ENCODE data around the gene STRADA. TPM values are rescaled to one million over a fixed set of nuclear protein-coding genes. Genes with fewer than 3 reads are reported as not detected.
"Not testable (repeated sequence)": the region's sequence is repeated elsewhere in the genome, so short reads cannot be mapped to it uniquely, and the experiment has no call there.

The STRADA gene
- total and polyA plus RNA-seq, 2 donors (not counting 3 experiments of a cell fraction or from before 2014, with no cell fraction given), result 47.0 to 53.6 TPM

- H3K27ac ChIP-seq (ENCODE audit: insufficient read depth, low read depth, low read length), result no peak overlapping the region
- dilution Hi-C loops (cut with MboI; ENCODE audit: extremely low pct_ligation_motif_present, low sequenced_read_pairs), result no loop called here
- CTCF ChIA-PET, result interaction anchor here (1.0 to 3.0 kb wide), 2 partner anchors 12 to 32 kb away, joined by 3 to 16 read pairs; no protein-coding TSS in a partner anchor
- FAIRE-seq, result no peak
- no peaks in the 10 kb centered on the region for H3K27me3 ChIP-seq (ENCODE audit: control insufficient read depth in 2 of 2, insufficient read depth in 2 of 2, low read length in 2 of 2)
- no peak for DNase-seq (ENCODE audit: low read depth, low spot score)
- H2AFZ ChIP-seq (ENCODE audit: low read depth, low read length), result no peak overlapping the region
- no peaks in the 10 kb centered on the region for H3K4me1 ChIP-seq (ENCODE audit: control insufficient read depth, extremely low read depth, insufficient read depth, low read length)
- H3K79me2 ChIP-seq (ENCODE audit: control insufficient read depth, insufficient read depth, low read length), result no peaks in the 10 kb centered on the region
- no TSS peak for BruUV-seq (replicated peaks)
- no peak overlapping the region for H3K4me2 ChIP-seq (ENCODE audit: insufficient read depth, low read length)
- H3K9me1 ChIP-seq (replicated peaks; ENCODE audit: control insufficient read depth, extremely low read depth, insufficient read depth, low read length), result no peaks in the 10 kb centered on the region
- no peak overlapping the region for H3K9ac ChIP-seq (replicated peaks; ENCODE audit: extremely low read depth, insufficient read depth, low read length)
- intact Hi-C loops (cut with micrococcal nuclease), result no loop called here
- TF ChIP-seq MAX (IDR thresholded peaks at IDR 0.05; ENCODE audit: insufficient read depth, insufficient read length) (no peak), JUN (IDR thresholded peaks at IDR 0.05; ENCODE audit: borderline replicate concordance, insufficient read depth, insufficient read length, low read depth) (no peak), POLR2A (IDR thresholded peaks at IDR 0.05; ENCODE audit: low read depth, low read length) (no peak), FOS (IDR thresholded peaks at IDR 0.05; ENCODE audit: borderline replicate concordance, insufficient read depth, low read length) (no peak), POLR2AphosphoS5 (IDR thresholded peaks at IDR 0.05; ENCODE audit: insufficient read depth, low read depth, low read length) (no peak), EZH2 (IDR thresholded peaks at IDR 0.05; ENCODE audit: borderline replicate concordance, low read depth, low read length, severe bottlenecking) (no peak), GATA2 (IDR thresholded peaks at IDR 0.05; ENCODE audit: insufficient read depth, insufficient read length, low read depth, low read length) (no peak), MYC (IDR thresholded peaks at IDR 0.05; ENCODE audit: low read depth, low read length) (no peak)
- TF ChIP-seq, protein P1, sequence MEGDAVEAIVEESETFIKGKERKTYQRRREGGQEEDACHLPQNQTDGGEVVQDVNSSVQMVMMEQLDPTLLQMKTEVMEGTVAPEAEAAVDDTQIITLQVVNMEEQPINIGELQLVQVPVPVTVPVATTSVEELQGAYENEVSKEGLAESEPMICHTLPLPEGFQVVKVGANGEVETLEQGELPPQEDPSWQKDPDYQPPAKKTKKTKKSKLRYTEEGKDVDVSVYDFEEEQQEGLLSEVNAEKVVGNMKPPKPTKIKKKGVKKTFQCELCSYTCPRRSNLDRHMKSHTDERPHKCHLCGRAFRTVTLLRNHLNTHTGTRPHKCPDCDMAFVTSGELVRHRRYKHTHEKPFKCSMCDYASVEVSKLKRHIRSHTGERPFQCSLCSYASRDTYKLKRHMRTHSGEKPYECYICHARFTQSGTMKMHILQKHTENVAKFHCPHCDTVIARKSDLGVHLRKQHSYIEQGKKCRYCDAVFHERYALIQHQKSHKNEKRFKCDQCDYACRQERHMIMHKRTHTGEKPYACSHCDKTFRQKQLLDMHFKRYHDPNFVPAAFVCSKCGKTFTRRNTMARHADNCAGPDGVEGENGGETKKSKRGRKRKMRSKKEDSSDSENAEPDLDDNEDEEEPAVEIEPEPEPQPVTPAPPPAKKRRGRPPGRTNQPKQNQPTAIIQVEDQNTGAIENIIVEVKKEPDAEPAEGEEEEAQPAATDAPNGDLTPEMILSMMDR (IDR thresholded peaks at IDR 0.05; ENCODE audit: extremely low read depth in 1 of 2, insufficient read depth in 1 of 2, low read depth in 1 of 2, low read length in 2 of 2), result no peak
- H4K20me1 ChIP-seq (replicated peaks; ENCODE audit: control insufficient read depth, extremely low read depth, insufficient read depth, low read length), result no peaks in the 10 kb centered on the region
- H3K4me3 ChIP-seq (replicated peaks in 1 of 3; ENCODE audit: insufficient read depth in 1 of 3, low read depth in 1 of 3, low read length in 3 of 3), result no peak overlapping the region
- no peaks in the 10 kb centered on the region for H3K9me3 ChIP-seq (replicated peaks; ENCODE audit: control insufficient read depth, insufficient read depth, low read length)
- H3K36me3 ChIP-seq (ENCODE audit: control insufficient read depth in 2 of 2, extremely low read depth in 1 of 2, insufficient read depth in 2 of 2, low read length in 2 of 2), result peaks cover 0 to 5% of the 10 kb centered on the region in 2 experiments
- POLR2A ChIA-PET, result no interaction called here
Measured at GRCh38 chr17:63722403-63722802, 19.2 kb downstream of the STRADA start.

DNA sequence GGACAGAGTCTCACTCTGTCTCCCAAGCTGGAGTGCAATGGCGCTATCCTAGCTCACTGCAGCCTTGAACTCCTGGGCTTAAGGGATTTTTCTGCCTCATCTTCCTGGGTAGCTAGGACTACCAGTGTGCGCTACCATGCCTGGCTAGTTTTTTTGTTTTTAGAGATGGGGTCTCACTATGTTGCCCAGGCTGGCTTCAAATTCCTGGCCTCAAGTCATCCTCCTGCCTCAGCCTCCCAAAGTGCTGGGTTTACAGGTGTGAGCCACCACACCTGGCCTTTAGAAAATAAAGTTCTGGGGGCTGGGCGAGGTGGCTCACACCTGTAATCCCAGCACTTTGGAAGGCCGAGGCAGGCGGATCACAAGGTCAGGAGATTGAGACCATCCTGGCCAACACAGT is 21.4 kb downstream of the STRADA start:
- H2AFZ ChIP-seq (ENCODE audit: low read depth, low read length); H3K27me3 ChIP-seq (ENCODE audit: control insufficient read depth in 2 of 2, insufficient read depth in 2 of 2, low read length in 2 of 2); DNase-seq (ENCODE audit: low read depth, low spot score); BruUV-seq (replicated peaks); H3K4me3 ChIP-seq (replicated peaks in 1 of 3; ENCODE audit: insufficient read depth in 1 of 3, low read depth in 1 of 3, low read length in 3 of 3); H3K36me3 ChIP-seq (ENCODE audit: control insufficient read depth in 2 of 2, extremely low read depth in 1 of 2, insufficient read depth in 2 of 2, low read length in 2 of 2); H3K27ac ChIP-seq (ENCODE audit: insufficient read depth, low read depth, low read length); H3K4me1 ChIP-seq (ENCODE audit: control insufficient read depth, extremely low read depth, insufficient read depth, low read length); H3K9me1 ChIP-seq (replicated peaks; ENCODE audit: control insufficient read depth, extremely low read depth, insufficient read depth, low read length); FAIRE-seq; intact Hi-C loops (cut with micrococcal nuclease); dilution Hi-C loops (cut with MboI; ENCODE audit: extremely low pct_ligation_motif_present, low sequenced_read_pairs); H4K20me1 ChIP-seq (replicated peaks; ENCODE audit: control insufficient read depth, extremely low read depth, insufficient read depth, low read length); H3K9ac ChIP-seq (replicated peaks; ENCODE audit: extremely low read depth, insufficient read depth, low read length); H3K79me2 ChIP-seq (ENCODE audit: control insufficient read depth, insufficient read depth, low read length); H3K9me3 ChIP-seq (replicated peaks; ENCODE audit: control insufficient read depth, insufficient read depth, low read length); H3K4me2 ChIP-seq (ENCODE audit: insufficient read depth, low read length): not testable (repeated sequence)
- CTCF ChIA-PET, result interaction anchor here (1.1 to 3.0 kb wide), 2 partner anchors 10 to 12 kb away, joined by 3 to 16 read pairs; no protein-coding TSS in a partner anchor
- POLR2A ChIA-PET, result interaction anchor here (0.6 kb wide), 1 partner anchor 42 kb away, joined by 3 read pairs; no protein-coding TSS in a partner anchor

Measured in endothelial cell of umbilical vein (primary cell).